CD4-positive, alpha-beta T cell treated with Interleukin-12 subunit alpha and Interleukin-12 subunit beta, for 1 hour (primary cell): Measurements from ENCODE around the gene EDAR.

Source experiments
- DNase-seq: peaks from one replicate; pipeline ENCODE4 v3.0.0-alpha.2; 2020

The EDAR gene

DNA sequence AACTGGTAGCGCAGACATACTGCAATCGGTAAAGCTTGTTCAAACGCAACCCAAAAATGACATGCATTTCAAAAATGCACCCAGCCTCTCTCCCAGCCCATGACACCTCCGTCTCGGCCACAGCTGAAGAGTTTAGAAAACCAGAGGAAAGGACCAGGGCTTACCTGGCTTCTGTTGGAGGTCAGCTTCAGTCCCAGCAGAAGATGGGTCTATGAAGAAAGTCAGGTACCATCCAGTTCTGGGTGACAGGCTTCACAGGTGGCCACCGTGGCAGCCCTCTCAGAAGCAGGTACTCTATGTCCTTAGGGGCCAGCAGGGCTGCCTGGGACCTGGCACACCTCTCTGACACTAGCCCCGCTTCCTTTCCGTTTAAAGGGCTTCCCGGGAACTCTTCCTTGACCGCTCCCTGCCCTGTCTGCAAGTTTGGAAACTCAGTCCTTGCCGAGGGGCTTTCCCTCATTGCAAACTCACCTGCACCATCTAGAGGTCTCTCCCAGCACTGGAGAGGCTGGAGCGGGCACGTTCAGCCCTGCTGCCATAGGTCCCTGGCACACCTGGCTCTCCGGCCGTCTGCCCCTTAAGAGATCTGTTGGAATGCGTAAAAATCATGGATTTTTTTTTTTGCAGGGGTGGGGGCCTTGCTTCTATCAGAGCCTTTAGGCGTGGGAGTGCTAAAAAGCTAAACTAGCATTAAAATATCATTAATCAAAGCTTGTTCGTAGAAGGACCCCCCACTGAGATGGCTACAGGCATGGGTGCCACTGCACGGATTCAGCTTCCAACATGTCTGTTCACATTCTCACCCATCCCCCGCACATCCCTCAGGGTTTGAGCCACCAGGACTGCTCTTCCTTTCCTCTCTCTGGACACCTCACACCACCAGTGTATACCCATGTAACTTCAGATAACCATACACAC, at the start of gene EDAR:
Gene EDAR, minus strand, starts transcription at position 425 of the 918 bp plus-strand sequence. CDS start 58,206 bp downstream, outside the sequence.
- DNase-seq: peak; percentile 49

DNA sequence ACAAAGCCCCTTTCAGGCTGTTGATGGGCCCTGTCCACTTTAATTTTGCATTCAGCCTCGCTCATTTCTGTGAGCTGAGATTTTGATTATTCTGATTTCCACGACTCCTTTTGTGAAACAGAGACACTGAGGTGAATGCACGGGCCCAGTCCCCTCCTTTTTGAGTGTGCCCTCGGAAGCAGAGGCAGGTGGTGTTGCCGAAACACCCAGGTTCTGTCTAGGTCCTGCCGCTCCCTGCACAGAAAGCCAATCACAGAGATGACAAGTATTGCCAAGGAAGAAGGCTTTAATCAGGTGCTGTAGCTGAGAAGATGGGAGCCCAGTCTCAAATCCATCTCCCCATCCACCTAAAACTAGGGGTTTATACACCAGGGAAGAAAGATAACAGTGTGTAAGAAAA, 44.2 kb upstream of the EDAR start:
- DNase-seq: no peak

DNA sequence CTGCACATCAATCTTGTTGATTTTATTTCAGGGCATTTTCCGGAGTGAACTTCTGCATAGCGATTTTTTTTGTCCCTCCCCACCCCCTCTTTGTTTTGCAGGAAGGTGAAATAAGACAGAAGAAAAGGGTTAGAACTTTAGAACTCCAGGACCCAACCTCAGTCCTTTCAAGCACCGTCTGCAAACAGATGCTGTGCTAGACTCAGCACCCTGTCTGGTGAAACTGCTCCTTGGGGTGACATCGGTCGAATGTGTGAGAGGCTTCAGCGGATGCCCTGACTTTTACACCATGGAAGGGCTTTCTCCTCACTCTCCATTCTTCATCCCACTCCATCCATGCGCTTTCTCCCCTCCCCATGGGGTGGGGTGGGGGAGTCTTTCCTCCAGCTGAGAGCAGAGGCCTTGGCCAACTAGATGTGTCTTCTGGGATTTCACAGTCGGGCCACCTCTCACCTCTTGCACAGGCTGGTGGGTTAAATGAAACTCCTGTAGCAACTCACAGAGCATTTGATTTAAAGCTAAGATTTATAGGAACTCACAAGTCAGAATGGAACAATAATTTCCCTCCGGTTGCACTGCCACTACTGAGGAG, 43.3 kb upstream of the EDAR start:
- no peak for DNase-seq

DNA sequence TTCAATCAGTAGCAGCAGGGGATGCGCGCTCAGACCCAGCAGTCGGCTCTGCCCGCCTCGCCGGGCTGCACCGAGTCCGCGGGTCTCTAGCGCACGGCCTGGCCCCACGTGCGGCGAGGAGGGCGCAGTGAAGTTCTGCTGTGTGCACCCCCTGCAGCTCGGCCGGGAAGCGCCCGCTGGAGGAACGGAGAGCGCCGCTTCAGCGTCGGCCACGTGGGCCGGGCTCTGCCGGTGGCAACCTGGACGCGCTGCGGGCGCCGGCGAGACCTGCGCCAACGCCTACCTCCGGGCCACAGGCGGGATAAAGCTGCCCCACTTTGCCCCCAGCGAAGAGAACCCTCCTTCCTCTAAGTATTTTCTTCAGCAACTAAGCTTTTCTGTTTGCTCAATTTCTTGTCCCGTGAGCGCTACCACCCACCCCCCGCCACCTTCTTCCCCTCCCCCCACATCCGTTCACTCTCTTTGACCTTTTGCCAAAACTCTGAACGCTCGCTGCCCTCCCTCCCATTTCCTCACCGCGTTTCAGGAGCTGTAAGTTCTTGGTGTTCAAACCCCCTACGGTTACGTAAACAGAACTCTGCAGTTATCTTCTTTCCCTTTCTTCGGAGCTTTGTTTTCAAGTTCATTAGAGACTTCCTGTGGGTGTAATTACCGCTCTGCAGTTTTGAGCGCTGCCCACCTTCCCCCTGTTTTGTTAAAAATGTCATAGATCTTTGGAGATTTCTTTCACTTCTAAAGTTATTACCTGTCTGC, 42.6 kb upstream of the EDAR start:
- DNase-seq: peak; percentile 84

DNA sequence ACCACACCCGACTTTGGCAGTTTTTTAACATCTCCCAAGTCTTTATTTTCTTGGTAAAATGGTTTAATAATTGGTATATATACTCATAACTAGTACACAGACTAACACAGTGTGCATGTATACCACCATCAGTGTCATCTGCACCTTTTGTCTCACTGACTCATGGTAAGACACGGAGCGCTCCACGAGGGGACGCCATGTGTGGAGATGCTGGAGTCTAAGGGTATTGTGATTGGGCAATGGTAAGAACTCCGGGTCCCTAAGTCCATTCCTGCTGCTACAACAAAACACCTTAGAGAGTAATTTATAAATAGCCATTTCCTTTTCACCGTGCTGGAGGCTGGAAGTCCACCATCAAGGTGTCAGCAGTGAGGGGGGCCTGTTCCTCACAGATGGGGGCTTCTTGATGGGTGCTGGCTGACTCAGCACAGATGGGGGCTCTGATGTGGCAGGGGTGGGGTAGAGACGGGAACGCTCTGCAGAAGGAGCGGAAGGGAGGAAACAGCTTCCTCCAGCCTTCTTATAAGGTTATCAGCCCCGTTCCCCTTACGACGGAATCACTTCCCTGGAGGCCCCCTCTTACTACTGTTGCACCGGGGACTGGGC, 42.0 kb upstream of the EDAR start:
- DNase-seq: peak; percentile 11

DNA sequence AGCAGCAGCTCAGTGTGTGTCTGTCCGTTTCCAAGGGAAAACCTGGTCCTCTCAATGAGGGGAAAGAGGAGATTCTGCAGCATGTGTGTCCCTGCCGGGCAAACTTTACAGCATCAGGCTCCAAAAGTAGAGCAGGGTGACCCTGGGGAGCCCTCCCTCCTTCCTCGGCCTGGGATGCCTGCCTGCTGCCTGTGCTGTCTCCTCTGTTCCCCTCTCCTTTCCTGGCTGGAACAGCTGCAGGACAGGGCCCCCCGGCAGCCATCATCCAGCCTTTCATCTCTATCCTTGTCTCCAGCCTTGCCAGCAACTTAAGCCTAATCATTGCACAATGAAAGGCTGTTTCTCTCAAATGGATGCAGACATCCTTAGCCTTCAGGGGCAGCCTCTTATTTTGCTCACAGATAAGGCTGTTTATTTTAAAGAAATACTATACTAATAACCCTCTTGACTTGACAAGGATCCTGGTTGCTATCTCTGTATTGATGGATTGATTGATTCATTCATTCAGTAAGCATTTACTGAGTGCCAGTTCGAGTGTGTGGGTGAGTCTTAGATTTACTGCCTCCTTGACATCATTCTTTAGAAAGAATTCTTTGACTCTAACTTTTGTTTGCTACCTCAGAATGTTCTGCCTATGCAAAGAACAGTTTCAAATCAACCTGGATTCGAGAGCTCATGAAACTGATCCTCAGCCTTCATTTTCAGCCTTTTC, 40.6 kb upstream of the EDAR start:
- DNase-seq: no peak

DNA sequence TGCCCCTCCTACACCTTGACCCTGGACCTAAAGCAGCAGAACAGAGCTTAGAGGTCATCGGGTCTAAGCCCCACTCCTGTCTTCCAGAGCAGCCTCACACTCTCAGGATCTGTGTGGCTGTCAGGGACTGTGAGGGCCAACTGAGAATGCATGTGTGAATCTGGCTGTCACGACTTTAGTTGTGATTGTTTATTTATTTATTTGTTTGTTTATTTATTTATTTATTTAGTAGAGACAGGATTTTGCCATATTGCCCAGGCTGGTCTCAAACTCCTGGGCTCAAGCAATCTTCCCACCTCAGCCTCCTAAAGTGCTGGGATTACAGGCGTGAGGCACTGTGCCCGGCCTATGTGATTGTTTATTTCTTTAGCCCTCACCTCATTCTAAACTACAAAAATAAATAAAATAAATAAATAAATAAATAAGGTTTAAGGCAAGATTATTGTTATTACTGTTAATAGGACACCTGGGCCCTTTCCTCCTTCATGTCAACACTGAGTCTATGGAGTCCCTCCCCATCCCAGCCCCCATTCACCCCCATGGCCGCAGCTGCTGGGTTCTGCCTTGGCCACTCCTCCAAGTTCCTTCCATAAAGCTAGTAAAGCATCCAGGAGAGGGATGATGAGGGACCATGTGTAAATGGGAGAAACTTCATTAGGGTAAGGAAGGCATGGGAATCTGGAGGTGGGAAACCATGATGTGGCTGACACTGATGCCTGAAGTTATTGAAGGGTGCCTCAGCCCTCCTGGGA, 39.9 kb upstream of the EDAR start:
- no peak for DNase-seq

DNA sequence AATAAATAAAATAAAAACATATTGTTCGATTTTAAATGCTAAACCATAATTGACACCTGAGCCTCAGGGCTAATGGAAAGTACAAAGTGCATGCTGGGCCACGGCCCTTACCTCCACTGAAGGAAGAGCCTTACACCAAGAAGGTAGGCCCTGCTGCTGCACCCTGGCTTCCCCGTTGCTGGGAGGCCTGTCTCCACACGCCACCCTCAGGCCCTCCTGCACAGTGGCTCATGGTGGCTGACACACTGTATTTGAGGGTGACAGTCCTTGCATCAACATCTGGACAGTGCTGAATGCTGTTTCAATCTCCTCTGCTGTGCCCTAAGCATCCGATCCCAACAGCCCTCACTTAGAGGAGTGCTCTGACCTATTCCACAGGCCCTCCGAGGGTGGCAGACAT, 39.3 kb upstream of the EDAR start:
- no peak for DNase-seq

DNA sequence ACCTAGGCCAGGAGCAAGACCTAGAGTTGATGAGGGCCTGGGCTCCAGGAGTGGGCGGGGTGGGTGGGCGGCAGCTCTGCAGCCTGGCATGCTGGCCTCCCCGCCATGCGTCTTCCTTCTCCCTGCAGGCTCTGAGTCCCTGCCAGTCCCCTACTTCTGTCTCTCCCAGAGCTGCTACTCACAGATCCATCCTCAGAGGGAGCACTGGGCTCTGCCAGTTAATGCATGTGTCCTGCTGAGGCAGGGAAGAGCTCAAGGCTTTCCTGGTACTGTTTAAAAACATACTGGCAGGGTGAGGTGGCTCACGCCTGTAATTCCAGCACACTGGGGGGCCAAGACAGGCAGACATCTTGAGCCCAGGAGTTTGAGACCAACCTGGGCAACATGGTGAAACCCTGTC, 38.7 kb upstream of the EDAR start:
- no peak for DNase-seq

DNA sequence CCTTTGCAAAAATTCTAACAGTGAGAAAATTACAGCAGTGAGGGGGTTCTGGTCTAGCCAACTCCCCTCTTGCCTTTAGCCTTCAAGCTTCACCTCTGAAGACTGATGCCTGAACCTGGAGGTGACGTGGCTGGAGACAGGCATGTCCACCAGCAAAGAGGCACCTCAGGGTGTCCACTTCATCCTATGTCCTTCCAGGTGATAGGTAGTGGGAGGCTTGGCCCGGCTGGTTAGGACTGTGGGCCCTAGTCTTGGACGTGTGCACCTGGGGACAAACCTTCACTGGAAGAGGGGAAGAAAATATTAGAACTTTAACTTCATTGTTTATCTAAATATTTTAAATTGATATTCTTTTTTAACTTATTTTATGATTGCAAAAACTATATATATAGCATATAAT, 35.5 kb upstream of the EDAR start:
- no peak for DNase-seq

DNA sequence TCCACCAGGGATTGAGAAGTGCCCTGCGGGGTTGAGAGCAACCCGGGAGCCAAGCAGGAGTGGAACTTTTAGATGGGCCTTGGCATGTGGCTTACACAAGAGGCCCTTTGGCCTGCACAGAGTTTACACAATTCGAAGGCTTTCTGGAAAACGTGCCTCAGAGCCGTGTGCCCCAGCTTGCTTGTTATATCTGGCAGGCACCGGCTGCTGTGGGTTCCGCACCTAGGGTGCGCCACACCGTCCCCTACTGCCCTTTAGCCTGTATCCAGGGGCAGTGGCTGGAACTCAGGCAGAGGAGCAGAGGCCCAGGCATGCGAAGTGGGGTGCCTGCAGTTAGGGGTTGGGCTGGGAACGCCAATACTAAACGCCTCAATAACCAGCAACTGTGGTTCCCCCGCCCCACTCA, 32.9 kb upstream of the EDAR start:
- no peak for DNase-seq

DNA sequence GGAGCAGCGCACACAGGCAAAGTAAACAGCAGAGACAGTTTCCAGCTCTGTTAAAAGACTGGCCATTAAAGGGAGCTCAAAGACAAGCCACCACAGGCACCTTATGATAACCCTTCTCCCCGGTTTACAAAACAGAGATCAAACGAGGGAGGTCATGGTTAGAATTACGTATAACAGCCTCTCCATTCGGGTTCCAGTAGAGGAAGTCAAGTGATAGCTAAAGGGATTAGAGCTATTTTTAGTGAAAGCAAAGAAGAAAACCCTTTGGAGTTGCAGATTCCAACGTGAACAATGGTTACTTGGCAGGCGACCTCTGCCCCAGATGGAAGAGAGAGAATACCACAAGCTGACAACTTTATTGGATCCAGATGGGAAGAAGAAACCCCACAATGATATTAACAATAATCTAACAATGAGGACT, 31.2 kb upstream of the EDAR start:
- DNase-seq: peak; percentile 10

DNA sequence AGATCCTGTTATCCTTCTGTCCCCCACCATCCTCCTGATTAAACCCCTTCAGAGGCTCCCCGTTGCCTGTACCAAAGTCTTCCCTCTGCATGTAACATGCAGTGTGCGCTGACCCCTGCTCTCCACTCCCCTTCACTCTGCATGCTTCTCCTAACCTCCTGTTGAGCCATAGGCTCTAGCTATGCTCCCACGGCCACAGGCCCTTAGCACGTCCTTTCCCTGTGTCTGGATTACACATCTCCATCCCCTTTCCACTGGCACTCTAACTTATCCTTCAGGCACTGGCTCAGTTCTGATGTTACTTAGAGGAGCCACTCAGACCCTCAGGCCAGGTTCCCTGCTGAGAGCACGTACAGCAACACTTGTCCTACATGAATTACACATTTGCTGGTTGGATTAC, 29.4 kb upstream of the EDAR start:
- no peak for DNase-seq

DNA sequence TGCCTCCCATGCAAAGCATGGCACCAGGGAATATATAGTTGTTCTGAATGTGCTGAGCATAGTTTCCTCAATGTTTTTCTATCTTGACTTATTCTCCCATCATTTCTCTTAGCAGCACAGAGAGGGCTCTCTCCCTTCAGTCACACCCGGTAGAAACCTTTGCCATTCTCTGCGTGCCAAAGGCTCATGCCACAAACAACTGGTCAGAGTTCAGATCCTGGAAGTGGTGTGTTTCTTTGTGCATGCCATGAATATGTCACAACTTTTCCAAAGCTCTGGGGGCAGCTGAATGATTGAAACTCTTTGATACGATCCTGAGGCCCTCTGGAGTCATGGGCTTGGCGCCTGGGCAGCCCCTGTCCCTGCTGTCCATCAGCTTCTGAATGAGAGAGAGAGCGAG, 28.0 kb upstream of the EDAR start:
- no peak for DNase-seq

DNA sequence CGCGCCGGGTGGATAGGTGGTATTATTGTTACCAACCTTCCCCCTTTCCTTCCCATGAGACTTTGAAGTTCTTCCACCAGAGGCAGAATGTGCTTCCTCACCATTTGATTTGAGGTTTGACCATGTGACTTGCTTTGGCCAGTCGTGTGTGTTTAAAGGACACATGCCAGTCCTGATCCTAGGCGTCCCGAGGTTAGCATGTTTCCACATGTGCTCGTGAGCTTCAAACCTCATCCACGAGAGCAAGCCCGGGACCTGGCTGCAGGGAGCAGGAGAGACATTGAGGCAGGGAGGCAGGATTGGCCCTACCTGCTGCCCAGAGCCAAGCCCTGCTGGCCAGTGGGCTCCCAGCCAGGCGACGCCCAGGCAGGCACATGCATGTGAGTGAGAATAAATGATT, 27.4 kb upstream of the EDAR start:
- no peak for DNase-seq

DNA sequence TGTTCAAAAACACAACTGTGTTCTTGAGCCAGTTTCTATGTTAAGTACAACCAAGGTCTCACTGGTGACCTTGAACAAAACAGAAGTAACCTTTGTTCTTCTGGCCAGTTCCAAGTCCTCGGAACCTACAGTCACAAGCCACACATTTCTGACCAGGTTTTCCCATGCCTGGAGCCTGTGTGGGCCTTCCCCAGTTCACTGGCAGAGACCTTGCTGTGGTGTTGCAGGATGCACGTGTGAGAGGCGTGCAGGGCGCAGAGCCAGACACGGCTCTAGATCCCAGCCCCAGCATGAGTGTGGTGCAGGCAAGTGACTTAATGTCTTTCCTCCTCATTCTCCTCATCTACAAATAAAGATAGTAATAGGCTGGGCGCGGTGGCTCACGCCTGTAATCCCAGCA, 25.5 kb upstream of the EDAR start:
- no peak for DNase-seq

DNA sequence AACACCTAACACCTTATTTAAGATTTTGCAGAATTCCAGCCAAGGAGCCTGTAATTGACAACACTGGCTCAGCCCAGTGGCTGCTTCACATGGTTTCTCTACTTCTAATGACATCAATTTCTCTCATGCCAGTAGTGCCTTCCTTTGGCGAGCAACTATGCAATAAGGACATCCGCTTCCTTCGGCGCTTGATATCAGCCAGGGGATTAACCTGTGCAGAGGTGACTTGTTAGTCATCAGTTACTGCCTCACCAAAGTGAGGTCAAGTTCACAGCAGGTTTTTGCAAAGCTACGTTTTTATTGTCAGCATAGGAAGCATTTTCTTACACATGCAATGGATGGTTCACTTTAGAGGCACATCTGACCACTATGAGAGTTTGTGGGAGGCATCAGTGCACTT, 24.0 kb upstream of the EDAR start:
- DNase-seq: no peak

DNA sequence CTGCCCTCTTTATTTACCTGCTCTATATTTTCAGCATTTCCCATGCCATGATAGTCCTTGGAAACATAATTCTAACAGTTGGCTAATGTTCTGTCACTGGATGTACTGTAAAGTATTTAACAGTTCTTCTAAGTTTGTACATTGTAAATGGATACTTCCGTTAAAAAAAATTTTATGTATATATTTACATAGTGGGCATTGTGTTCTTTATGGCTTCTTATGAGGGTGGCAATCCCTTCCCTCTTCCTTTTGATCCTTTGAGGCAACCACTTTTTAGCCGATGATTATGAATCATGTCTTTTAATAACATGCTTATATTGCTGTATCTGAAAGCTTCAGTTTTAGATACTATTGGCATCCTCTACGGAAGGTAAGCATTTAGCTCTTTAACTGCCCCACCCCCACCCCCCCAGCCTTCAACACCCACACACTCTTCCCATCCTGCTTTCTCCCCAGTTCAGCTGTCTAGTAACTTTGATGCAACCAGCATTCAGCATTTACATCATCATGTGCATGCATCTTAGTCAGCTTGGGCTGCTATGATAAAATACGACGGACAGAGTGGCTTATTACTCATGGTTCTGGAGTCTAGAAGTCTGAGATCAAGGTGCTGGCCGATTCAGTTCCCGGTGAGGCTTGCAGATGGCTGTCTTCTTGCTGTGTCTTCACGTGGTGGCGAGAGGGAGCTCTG, 21.0 kb upstream of the EDAR start:
- no peak for DNase-seq

DNA sequence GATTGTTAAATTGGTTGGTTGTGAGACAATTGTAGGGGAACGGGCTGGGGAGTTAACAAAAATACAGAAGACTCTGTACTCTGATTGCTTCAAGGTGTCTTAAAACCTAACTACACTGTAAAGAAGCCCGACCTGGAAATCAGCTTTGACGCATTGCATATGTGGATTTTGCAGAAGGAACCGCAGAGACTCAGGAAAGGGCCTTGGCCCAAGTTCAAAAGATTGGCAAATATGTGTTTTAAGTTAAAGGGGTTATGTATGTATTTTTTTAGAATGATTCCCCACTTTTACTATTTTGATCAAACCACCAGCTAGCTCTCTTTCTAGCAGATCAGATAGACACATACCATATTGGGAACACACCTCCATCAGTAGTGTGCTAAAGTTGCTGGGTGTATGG, 18.0 kb upstream of the EDAR start:
- DNase-seq: no peak

DNA sequence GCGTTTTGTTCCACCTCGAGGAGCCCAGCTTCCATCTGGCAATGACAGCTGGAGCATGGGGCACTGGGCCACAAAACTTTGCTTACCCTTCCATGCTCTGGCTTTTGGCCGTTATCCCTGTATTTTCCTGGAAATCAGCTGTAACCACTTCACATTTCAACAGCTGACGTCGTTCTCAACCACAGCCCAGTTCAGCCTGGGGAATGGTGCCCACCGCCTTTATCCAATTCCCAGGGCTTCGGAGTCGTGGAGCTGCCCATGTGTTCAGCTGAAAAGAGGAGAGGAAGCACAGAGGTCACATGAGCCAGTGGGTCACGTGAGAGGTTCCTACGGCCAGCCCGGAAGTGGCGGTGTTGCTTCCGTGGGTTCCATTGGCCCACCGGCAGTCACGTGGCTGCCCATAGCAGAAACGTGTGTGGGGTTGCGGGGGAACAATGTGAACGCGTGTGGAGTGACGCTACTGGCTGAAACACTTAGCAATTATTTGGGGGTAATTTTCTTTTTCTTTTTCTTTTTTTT, 16.7 kb upstream of the EDAR start:
- no peak for DNase-seq

DNA sequence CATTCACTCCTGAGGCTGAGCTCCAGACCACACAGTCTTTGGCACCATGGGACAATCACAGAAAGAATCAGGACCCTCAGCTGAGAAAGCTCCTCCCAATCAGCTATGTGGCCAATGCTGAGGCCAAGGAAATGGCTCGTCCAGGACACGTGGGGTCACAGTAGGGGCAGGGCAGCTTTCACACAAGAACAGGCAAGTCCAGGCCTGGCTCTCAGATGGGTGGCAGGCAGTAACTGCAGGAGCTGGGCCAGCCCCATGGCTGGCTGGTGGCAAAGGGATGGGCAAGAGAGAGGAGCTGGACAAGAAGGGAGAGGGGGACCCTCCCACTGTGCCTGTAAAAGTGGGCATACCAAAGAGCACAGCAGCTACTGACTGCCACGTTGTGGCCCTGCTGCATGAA, 12.2 kb upstream of the EDAR start:
- no peak for DNase-seq
